IMR-90 (cell line): ENCODE measurements around the gene RUSF1. TPM values are rescaled to one million over a fixed set of nuclear protein-coding genes. Genes with fewer than 3 reads are reported as not detected.

Experiments used
- ATAC-seq: fragments of 200-7000 bp; cut with Tn5 transposase; 2 replicates; pipeline ENCODE4 v1.9.1; 2020; ENCODE audit warnings: low read depth, mild to moderate bottlenecking, moderate library complexity
- BruUV-seq: library from RNA; stranded (reverse); fragments of 400-500 nt; replicated peaks from 2 replicates; lab custom pipeline; 2021; lab: Mats Ljungman, UMichigan
- CTCF ChIA-PET: fragments of 300-600 bp; formaldehyde crosslinking; extraction: SDS; loops from one replicate; lab custom pipeline; 2021; ENCODE audit warnings: antibody characterized with exemption; lab: Yijun Ruan, JAX
- POLR2A ChIA-PET: fragments of 300-600 bp; sonication (Branson Sonifier 250); formaldehyde crosslinking; loops from one replicate; lab custom pipeline; 2022; ENCODE audit warnings: antibody characterized with exemption; ENCODE audit not compliant: unreplicated experiment; lab: Charles Lee
- DNase-seq: peaks from one replicate; pipeline ENCODE4 v3.0.0; 2013
- H2AFZ ChIP-seq: replicated peaks from 2 replicates; pipeline ENCODE3; 2013; ENCODE audit warnings: low read length, mild to moderate bottlenecking; ENCODE audit not compliant: poor library complexity
- H2AK5ac ChIP-seq: 2 replicates; pipeline ENCODE4 v1.6.1; 2013; ENCODE audit warnings: low read depth, low read length, inconsistent platforms
- H2AK9ac ChIP-seq: replicated peaks from 2 replicates; pipeline ENCODE3; 2013; ENCODE audit warnings: mild to moderate bottlenecking, low read depth, low read length, moderate library complexity; ENCODE audit not compliant: poor library complexity
- H2BK120ac ChIP-seq: 2 replicates; pipeline ENCODE4 v1.6.1; 2013; ENCODE audit warnings: low read depth, low read length, inconsistent platforms
- H2BK15ac ChIP-seq: 3 replicates; pipeline ENCODE4 v1.6.1; 2013; ENCODE audit warnings: low read depth, low read length, inconsistent platforms
- H2BK20ac ChIP-seq: 2 replicates; pipeline ENCODE4 v1.6.1; 2013; ENCODE audit warnings: low read depth, mild to moderate bottlenecking, inconsistent platforms, low read length, moderate library complexity
- H2BK5ac ChIP-seq: 2 replicates; pipeline ENCODE4 v1.6.1; 2013; ENCODE audit warnings: mild to moderate bottlenecking, low read depth, low read length, inconsistent platforms; ENCODE audit not compliant: poor library complexity, severe bottlenecking
- H3K14ac ChIP-seq: replicated peaks from 2 replicates; pipeline ENCODE4 v1.6.1; 2013; ENCODE audit warnings: low read depth, low read length, inconsistent platforms
- H3K18ac ChIP-seq: 2 replicates; pipeline ENCODE4 v1.6.1; 2013; ENCODE audit warnings: low read depth, low read length, control low read depth
- H3K23ac ChIP-seq: 2 replicates; pipeline ENCODE4 v1.6.1; 2013; ENCODE audit warnings: low read depth, low read length, inconsistent platforms
- H3K27ac ChIP-seq: 2 replicates; pipeline ENCODE4 v1.5.1; 2013; ENCODE audit warnings: mild to moderate bottlenecking, control low read depth, low read length; ENCODE audit not compliant: insufficient read depth
- H3K27me3 ChIP-seq: 2 replicates; pipeline ENCODE4 v1.6.1; 2013; ENCODE audit warnings: low read length; ENCODE audit not compliant: control insufficient read depth, insufficient read depth
- H3K36me3 ChIP-seq: 2 replicates; pipeline ENCODE4 v1.6.1; 2013; ENCODE audit warnings: low read length, mixed read lengths; ENCODE audit not compliant: control insufficient read depth, insufficient read depth
- H3K4ac ChIP-seq: 2 replicates; pipeline ENCODE4 v1.6.1; 2013; ENCODE audit warnings: low read depth, low read length, inconsistent platforms
- H3K4me1 ChIP-seq: 2 replicates; pipeline ENCODE4 v1.6.1; 2013; ENCODE audit warnings: low read length, mixed read lengths; ENCODE audit not compliant: control insufficient read depth, insufficient read depth
- H3K4me2 ChIP-seq: 2 replicates; pipeline ENCODE4 v1.6.1; 2013; ENCODE audit warnings: low read depth, mild to moderate bottlenecking, control low read depth, low read length, moderate library complexity
- H3K4me3 ChIP-seq: 2 replicates; pipeline ENCODE4 v1.5.1; 2013; ENCODE audit warnings: low read depth, mild to moderate bottlenecking, control low read depth, low read length, moderate library complexity; ENCODE audit not compliant: insufficient read depth
- H3K56ac ChIP-seq: 2 replicates; pipeline ENCODE4 v1.6.1; 2013; ENCODE audit warnings: low read length, inconsistent platforms; ENCODE audit not compliant: insufficient read depth; ENCODE audit errors: extremely low read depth
- H3K79me1 ChIP-seq, 2 experiments: 2 replicates each; pipeline ENCODE4 v1.6.1; 2013; ENCODE audit warnings: low read length in 2 of 2, inconsistent platforms in 1 of 2, low read depth in 1 of 2
- H3K9ac ChIP-seq: 2 replicates; pipeline ENCODE4 v1.6.1; 2013; ENCODE audit warnings: low read depth, low read length, control low read depth
- H3K9me1 ChIP-seq: 2 replicates; pipeline ENCODE4 v1.6.1; 2013; ENCODE audit warnings: low read length, inconsistent platforms; ENCODE audit not compliant: insufficient read depth
- H3K9me3 ChIP-seq: 2 replicates; pipeline ENCODE4 v1.6.1; 2013; ENCODE audit warnings: low read length; ENCODE audit not compliant: control insufficient read depth, insufficient read depth
- H4K20me1 ChIP-seq: 2 replicates; pipeline ENCODE4 v1.6.1; 2013; ENCODE audit warnings: low read length, inconsistent platforms; ENCODE audit not compliant: insufficient read depth
- H4K5ac ChIP-seq: 2 replicates; pipeline ENCODE4 v1.6.1; 2013; ENCODE audit warnings: mild to moderate bottlenecking, low read depth, low read length, control low read depth
- H4K8ac ChIP-seq, 2 experiments: 2 replicates each; pipeline ENCODE4 v1.6.1; 2013; ENCODE audit warnings: low read depth in 2 of 2, low read length in 2 of 2, control low read depth in 1 of 2, inconsistent platforms in 1 of 2
- H4K91ac ChIP-seq: 2 replicates; pipeline ENCODE4 v1.6.1; 2013; ENCODE audit warnings: low read depth, low read length, inconsistent platforms; ENCODE audit not compliant: insufficient read depth
- BHLHE40 ChIP-seq: fragments of 150-350 bp; IDR thresholded peaks from 2 replicates; pipeline ENCODE4 v1.6.1; 2016; ENCODE audit warnings: mild to moderate bottlenecking, low read depth, low read length
- CEBPB ChIP-seq: IDR thresholded peaks from 2 replicates; pipeline ENCODE4 v1.6.1; 2012; ENCODE audit warnings: low read depth, low read length, improper control_type of control experiment
- CHD1 ChIP-seq: IDR thresholded peaks from 2 replicates; pipeline ENCODE4 v1.6.1; 2012; ENCODE audit warnings: low read depth, low read length, improper control_type of control experiment
- ELK1 ChIP-seq: fragments of 150-350 bp; IDR thresholded peaks from 2 replicates; pipeline ENCODE4 v1.6.1; 2016; ENCODE audit warnings: low read depth, mild to moderate bottlenecking, low read length, moderate library complexity, borderline replicate concordance
- FOS ChIP-seq: fragments of 150-350 bp; IDR thresholded peaks from 2 replicates; pipeline ENCODE4 v1.6.1; 2016; ENCODE audit warnings: low read depth, low read length
- MAFK ChIP-seq: IDR thresholded peaks from 2 replicates; pipeline ENCODE4 v1.6.1; 2012; ENCODE audit warnings: low read depth, low read length, improper control_type of control experiment
- MAZ ChIP-seq: IDR thresholded peaks from 2 replicates; pipeline ENCODE4 v1.6.1; 2012; ENCODE audit warnings: low read depth, mild to moderate bottlenecking, low read length, improper control_type of control experiment, moderate library complexity, borderline replicate concordance
- MXI1 ChIP-seq: IDR thresholded peaks from 2 replicates; pipeline ENCODE4 v1.6.1; 2012; ENCODE audit warnings: low read depth, mild to moderate bottlenecking, low read length, moderate library complexity, borderline replicate concordance
- POLR2A ChIP-seq: IDR thresholded peaks from 2 replicates; pipeline ENCODE4 v1.6.1; 2012; ENCODE audit warnings: mild to moderate bottlenecking, low read depth, low read length
- RCOR1 ChIP-seq: IDR thresholded peaks from 2 replicates; pipeline ENCODE4 v1.6.1; 2012; ENCODE audit warnings: mild to moderate bottlenecking, low read length, improper control_type of control experiment; ENCODE audit not compliant: insufficient replicate concordance
- RFX5 ChIP-seq: IDR thresholded peaks from 2 replicates; pipeline ENCODE4 v1.8.0; 2012; ENCODE audit warnings: low read depth, mild to moderate bottlenecking, low read length, moderate library complexity
- SMC3 ChIP-seq: fragments of 150-350 bp; IDR thresholded peaks from 2 replicates; pipeline ENCODE4 v1.6.1; 2016; ENCODE audit warnings: low read depth, mild to moderate bottlenecking, antibody characterized with exemption, low read length, moderate library complexity
- USF2 ChIP-seq: fragments of 150-350 bp; IDR thresholded peaks from 2 replicates; pipeline ENCODE4 v1.6.1; 2017; ENCODE audit warnings: mild to moderate bottlenecking, antibody characterized with exemption, low read length, low read depth
- WGBS, 2 experiments: methylation state at CpG; one replicate each; pipeline versions ENCODE4 v1.1.5 to v1.1.7; 2013; ENCODE audit warnings: missing lambda C conversion rate in 2 of 2; ENCODE audit not compliant: insufficient read length in 1 of 2; ENCODE audit errors: extremely low coverage in 2 of 2; 5-methylcytosine and 5-hydroxymethylcytosine counted together
- dilution Hi-C: fragments of 300-500 bp; cut with HindIII; formaldehyde crosslinking; loops from one replicate; pipeline ENCODE4 v1.14.3; 2018; ENCODE audit warnings: low sequenced_read_pairs; ENCODE audit not compliant: unreplicated experiment
- in situ Hi-C: fragments of 300-500 bp; cut with MboI; formaldehyde crosslinking; loops from 3 replicates; pipeline ENCODE4 v1.14.3; 2019; ENCODE audit warnings: low sequenced_read_pairs, inconsistent platforms, mixed read lengths
- intact Hi-C: fragments of 100-400 bp; cut with micrococcal nuclease; formaldehyde crosslinking; loops from 2 replicates; pipeline ENCODE4 v1.10.0; 2022
- polyA plus RNA-seq, 3 experiments: library from polyadenylated mRNA; depleted of rRNA; stranded (reverse); fragments of >200 nt; gene quantifications; 2 replicates each; pipeline ENCODE4 v1.2.3, GENCODE V29; 2012; ENCODE audit warnings: low replicate concordance in 1 of 3
- total RNA-seq: library from RNA; depleted of rRNA; stranded (reverse); fragments of >200 nt; gene quantifications from 2 replicates; pipeline ENCODE4 v1.2.3, GENCODE V29; 2012
- TF ChIP-seq, protein P1 (sequence below): conservative IDR thresholded peaks from 2 replicates; pipeline ENCODE4 v1.5.1; 2012; ENCODE audit warnings: mild to moderate bottlenecking, low read depth, low read length, improper control_type of control experiment

The RUSF1 gene
- total and polyA plus RNA-seq, 2 of the 4 experiments (the other 2 are of a cell fraction), result 22.9 to 65.0 TPM

- ChIA-PET POLR2A (interaction anchor here (1.0 kb wide), 1 partner anchor 14 kb away, joined by 4 read pairs; no protein-coding TSS in a partner anchor), CTCF (interaction anchor here (1.0 kb wide), 2 partner anchors 8 to 13 kb away, joined by 6 to 7 read pairs; no protein-coding TSS in a partner anchor)
- H2BK5ac ChIP-seq, result no peak overlapping the region
- no TSS peak for BruUV-seq
- in situ Hi-C loops, result loop anchor here (25.0 kb wide), 1 partner anchor 389 kb away; the partner anchor contains the start of gene ZNF267
- H4K20me1 ChIP-seq, result peaks cover 53% of the 10 kb centered on the region
- WGBS, 2 experiments, result 33% methylated on average over 1 of the region's 17 CpGs; no CpG with 5 or more reads in 1 of the 2 experiments
- DNase-seq (no peak), ATAC-seq (no peak)
- peak overlapping the region; percentile 100; the same call in 1 of the 2 replicates for H2AK5ac ChIP-seq
- H3K4me1 ChIP-seq, result peaks cover 13% of the 10 kb centered on the region
- H3K79me1 ChIP-seq, result peaks cover 22 to 70% of the 10 kb centered on the region in 2 experiments; a peak in 3 of 4 replicates
- peak overlapping the region; percentile 18; the same call in 1 of the 2 replicates for H3K4me2 ChIP-seq
- H4K8ac ChIP-seq, result peak overlapping the region in 1 of 2 experiments; percentile 10; a peak in 2 of 4 replicates
- H3K56ac ChIP-seq, result no peak overlapping the region
- peaks cover 16% of the 10 kb centered on the region; the same call in 1 of the 2 replicates for H3K9me1 ChIP-seq
- H2AK9ac ChIP-seq, result peak overlapping the region; percentile 100
- intact Hi-C loops, result no loop called here
- H2BK120ac ChIP-seq, result no peak overlapping the region
- no peak overlapping the region for H4K91ac ChIP-seq
- no peak overlapping the region for H2AFZ ChIP-seq
- no peak overlapping the region for H3K18ac ChIP-seq
- H3K27me3 ChIP-seq, result no peaks in the 10 kb centered on the region
- no peak overlapping the region for H3K23ac ChIP-seq
- no peak overlapping the region for H3K4me3 ChIP-seq
- peak overlapping the region; percentile 10 for H3K14ac ChIP-seq
- peak overlapping the region; percentile 15; the same call in 1 of the 2 replicates for H3K9ac ChIP-seq
- no peak overlapping the region for H2BK20ac ChIP-seq
- peaks cover 45% of the 10 kb centered on the region for H3K36me3 ChIP-seq
- H3K9me3 ChIP-seq, result no peaks in the 10 kb centered on the region
- no peak overlapping the region for H2BK15ac ChIP-seq
- no peak overlapping the region for H3K27ac ChIP-seq
- peak overlapping the region; percentile 75 for H3K4ac ChIP-seq
- no peak overlapping the region for H4K5ac ChIP-seq
- dilution Hi-C loops, result no loop called here
- TF ChIP-seq MXI1 (no peak), FOS (no peak), CHD1 (no peak), CEBPB (no peak), POLR2A (no peak), RCOR1 (no peak), BHLHE40 (no peak), MAFK (no peak), MAZ (no peak), USF2 (no peak), ELK1 (no peak), RFX5 (no peak), SMC3 (no peak)
- TF ChIP-seq, protein P1, sequence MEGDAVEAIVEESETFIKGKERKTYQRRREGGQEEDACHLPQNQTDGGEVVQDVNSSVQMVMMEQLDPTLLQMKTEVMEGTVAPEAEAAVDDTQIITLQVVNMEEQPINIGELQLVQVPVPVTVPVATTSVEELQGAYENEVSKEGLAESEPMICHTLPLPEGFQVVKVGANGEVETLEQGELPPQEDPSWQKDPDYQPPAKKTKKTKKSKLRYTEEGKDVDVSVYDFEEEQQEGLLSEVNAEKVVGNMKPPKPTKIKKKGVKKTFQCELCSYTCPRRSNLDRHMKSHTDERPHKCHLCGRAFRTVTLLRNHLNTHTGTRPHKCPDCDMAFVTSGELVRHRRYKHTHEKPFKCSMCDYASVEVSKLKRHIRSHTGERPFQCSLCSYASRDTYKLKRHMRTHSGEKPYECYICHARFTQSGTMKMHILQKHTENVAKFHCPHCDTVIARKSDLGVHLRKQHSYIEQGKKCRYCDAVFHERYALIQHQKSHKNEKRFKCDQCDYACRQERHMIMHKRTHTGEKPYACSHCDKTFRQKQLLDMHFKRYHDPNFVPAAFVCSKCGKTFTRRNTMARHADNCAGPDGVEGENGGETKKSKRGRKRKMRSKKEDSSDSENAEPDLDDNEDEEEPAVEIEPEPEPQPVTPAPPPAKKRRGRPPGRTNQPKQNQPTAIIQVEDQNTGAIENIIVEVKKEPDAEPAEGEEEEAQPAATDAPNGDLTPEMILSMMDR, result no peak
These were observed 34.8 kb downstream of the RUSF1 start for GRCh38 chr16:31473264-31473984.
